ENCODE results near the gene FUT4. TPM values are rescaled to one million over a fixed set of nuclear protein-coding genes. Genes with fewer than 3 reads are reported as not detected.

Gene FUT4
- total RNA-seq, 1 experiment from 2014 or later, result 5.7 TPM

DNA sequence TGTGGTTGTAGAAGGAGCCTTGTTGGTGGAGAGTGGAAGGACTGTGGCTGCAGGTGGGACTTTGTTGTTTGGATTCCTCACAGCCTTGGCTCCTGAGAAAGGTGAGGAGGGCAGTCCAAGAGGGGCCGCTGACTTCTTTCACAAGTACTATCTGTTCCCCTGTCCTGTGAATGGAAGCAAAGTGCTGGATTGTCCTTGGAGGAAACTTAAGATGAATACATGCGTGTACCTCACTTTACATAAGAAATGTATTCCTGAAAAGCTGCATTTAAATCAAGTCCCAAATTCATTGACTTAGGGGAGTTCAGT, 2.4 kb downstream of the FUT4 start:
- Histone ChIP-seq H3K9me3 (ENCODE audit: control insufficient read depth in 1 of 2, insufficient read depth in 1 of 2, low read depth in 1 of 2, low read length in 2 of 2) (no peaks in the 10 kb centered on the region), H4K20me1 (ENCODE audit: insufficient read depth) (no peaks in the 10 kb centered on the region), H3K27ac (ENCODE audit: low read depth, low read length) (no peak overlapping the region), H2AFZ (ENCODE audit: low read depth, low read length, poor library complexity, severe bottlenecking) (no peak overlapping the region), H3K4me3 (replicated peaks in 1 of 2; ENCODE audit: low read depth in 1 of 2, low read length in 2 of 2) (no peak overlapping the region), H3K27me3 (ENCODE audit: insufficient read depth, low read length) (no peaks in the 10 kb centered on the region), H3K36me3 (ENCODE audit: control insufficient read depth in 1 of 2, insufficient read depth in 2 of 2, low read length in 2 of 2) (no peaks in the 10 kb centered on the region), H3K79me2 (ENCODE audit: insufficient read depth, low read length) (peaks cover 9% of the 10 kb centered on the region; the same call in 1 of the 2 replicates), H3K9ac (ENCODE audit: low read length) (no peak overlapping the region), H3K4me2 (ENCODE audit: low read length) (0 out of 2 replicates have a peak overlapping the region, but pooled peaks have one; percentile 71), H3K9me2 (ENCODE audit: insufficient read depth) (no peaks in the 10 kb centered on the region), H3K4me1 (ENCODE audit: control insufficient read depth in 1 of 2, insufficient read depth in 2 of 2, low read length in 2 of 2) (peaks cover 8 to 20% of the 10 kb centered on the region in 2 experiments; a peak in 3 of 4 replicates)
- ChIA-PET RAD21 (ENCODE audit: low non-redundant PET in 1 of 2, low total read pairs in 2 of 2, uncharacterized antibody in 2 of 2, unreplicated experiment in 2 of 2) (no interaction called here), POLR2A (interaction anchor here (0.9 kb wide), 1 partner anchor 9 kb away, joined by 3 read pairs; no protein-coding TSS in a partner anchor), CTCF (no interaction called here)
- DNase-seq (ENCODE audit: low read depth, low spot score), result no peak
- BruUV-seq (replicated peaks), result no TSS peak
- intact Hi-C loops (cut with micrococcal nuclease), result no loop called here
- TF ChIP-seq ZNF274 (IDR thresholded peaks at IDR 0.05; ENCODE audit: low read depth, low read length) (no peak), CBX3 (IDR thresholded peaks at IDR 0.05; ENCODE audit: low read depth) (no peak), ZFX (IDR thresholded peaks at IDR 0.05) (no peak), MAX (IDR thresholded peaks at IDR 0.05) (no peak)
- TF ChIP-seq, protein P1, sequence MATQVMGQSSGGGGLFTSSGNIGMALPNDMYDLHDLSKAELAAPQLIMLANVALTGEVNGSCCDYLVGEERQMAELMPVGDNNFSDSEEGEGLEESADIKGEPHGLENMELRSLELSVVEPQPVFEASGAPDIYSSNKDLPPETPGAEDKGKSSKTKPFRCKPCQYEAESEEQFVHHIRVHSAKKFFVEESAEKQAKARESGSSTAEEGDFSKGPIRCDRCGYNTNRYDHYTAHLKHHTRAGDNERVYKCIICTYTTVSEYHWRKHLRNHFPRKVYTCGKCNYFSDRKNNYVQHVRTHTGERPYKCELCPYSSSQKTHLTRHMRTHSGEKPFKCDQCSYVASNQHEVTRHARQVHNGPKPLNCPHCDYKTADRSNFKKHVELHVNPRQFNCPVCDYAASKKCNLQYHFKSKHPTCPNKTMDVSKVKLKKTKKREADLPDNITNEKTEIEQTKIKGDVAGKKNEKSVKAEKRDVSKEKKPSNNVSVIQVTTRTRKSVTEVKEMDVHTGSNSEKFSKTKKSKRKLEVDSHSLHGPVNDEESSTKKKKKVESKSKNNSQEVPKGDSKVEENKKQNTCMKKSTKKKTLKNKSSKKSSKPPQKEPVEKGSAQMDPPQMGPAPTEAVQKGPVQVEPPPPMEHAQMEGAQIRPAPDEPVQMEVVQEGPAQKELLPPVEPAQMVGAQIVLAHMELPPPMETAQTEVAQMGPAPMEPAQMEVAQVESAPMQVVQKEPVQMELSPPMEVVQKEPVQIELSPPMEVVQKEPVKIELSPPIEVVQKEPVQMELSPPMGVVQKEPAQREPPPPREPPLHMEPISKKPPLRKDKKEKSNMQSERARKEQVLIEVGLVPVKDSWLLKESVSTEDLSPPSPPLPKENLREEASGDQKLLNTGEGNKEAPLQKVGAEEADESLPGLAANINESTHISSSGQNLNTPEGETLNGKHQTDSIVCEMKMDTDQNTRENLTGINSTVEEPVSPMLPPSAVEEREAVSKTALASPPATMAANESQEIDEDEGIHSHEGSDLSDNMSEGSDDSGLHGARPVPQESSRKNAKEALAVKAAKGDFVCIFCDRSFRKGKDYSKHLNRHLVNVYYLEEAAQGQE (IDR thresholded peaks at IDR 0.05; ENCODE audit: low read depth), result no peak
- no peak for ATAC-seq

DNA sequence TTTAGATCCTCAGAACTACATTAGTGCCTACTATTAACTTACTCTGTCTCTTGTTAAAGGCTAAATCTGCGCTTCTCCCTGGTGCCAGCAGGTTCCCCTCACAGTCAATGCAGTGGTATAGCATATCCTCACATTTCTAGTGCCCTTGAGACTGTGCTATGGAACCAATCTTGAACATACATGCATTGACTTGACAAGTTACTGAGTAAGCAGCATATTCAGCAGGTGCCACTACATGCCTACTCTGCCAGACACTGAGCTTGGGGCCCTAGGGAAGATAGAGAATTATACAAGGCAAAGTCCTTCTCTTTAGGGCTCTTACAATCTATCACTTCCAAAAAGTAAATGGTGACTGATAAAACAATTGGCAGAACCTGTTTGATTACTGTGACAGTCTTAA, 3.2 kb downstream of the FUT4 start:
- Histone ChIP-seq H3K27me3 (ENCODE audit: insufficient read depth, low read length) (no peaks in the 10 kb centered on the region), H3K9me2 (ENCODE audit: insufficient read depth) (no peaks in the 10 kb centered on the region), H3K79me2 (ENCODE audit: insufficient read depth, low read length) (peaks cover 9% of the 10 kb centered on the region; the same call in 1 of the 2 replicates), H3K36me3 (ENCODE audit: control insufficient read depth in 1 of 2, insufficient read depth in 2 of 2, low read length in 2 of 2) (no peaks in the 10 kb centered on the region), H3K9ac (ENCODE audit: low read length) (no peak overlapping the region), H4K20me1 (ENCODE audit: insufficient read depth) (no peaks in the 10 kb centered on the region), H3K9me3 (ENCODE audit: control insufficient read depth in 1 of 2, insufficient read depth in 1 of 2, low read depth in 1 of 2, low read length in 2 of 2) (no peaks in the 10 kb centered on the region), H3K4me2 (ENCODE audit: low read length) (no peak overlapping the region), H3K4me1 (ENCODE audit: control insufficient read depth in 1 of 2, insufficient read depth in 2 of 2, low read length in 2 of 2) (peaks cover 8 to 20% of the 10 kb centered on the region in 2 experiments; a peak in 3 of 4 replicates), H3K27ac (ENCODE audit: low read depth, low read length) (no peak overlapping the region), H3K4me3 (replicated peaks in 1 of 2; ENCODE audit: low read depth in 1 of 2, low read length in 2 of 2) (no peak overlapping the region), H2AFZ (ENCODE audit: low read depth, low read length, poor library complexity, severe bottlenecking) (no peak overlapping the region)
- ChIA-PET RAD21 (ENCODE audit: low non-redundant PET in 1 of 2, low total read pairs in 2 of 2, uncharacterized antibody in 2 of 2, unreplicated experiment in 2 of 2) (no interaction called here), POLR2A (no interaction called here), CTCF (no interaction called here)
- BruUV-seq (replicated peaks), result no TSS peak
- intact Hi-C loops (cut with micrococcal nuclease), result no loop called here
- DNase-seq (ENCODE audit: low read depth, low spot score) (no peak), ATAC-seq (no peak)
- TF ChIP-seq RAD21 (IDR thresholded peaks at IDR 0.05; ENCODE audit: low read depth), result no peak
- TF ChIP-seq ATF3 (IDR thresholded peaks at IDR 0.05), result no peak
- no peak for TF ChIP-seq POLR2AphosphoS5 (IDR thresholded peaks at IDR 0.05; ENCODE audit: low read depth, low read length)
- no peak for TF ChIP-seq CEBPB (IDR thresholded peaks at IDR 0.05; ENCODE audit: low read depth)
- no peak for TF ChIP-seq EGR1 (IDR thresholded peaks at IDR 0.05; ENCODE audit: low read depth)
- no peak for TF ChIP-seq JUND (IDR thresholded peaks at IDR 0.05)
- TF ChIP-seq FOSL1 (IDR thresholded peaks at IDR 0.05; ENCODE audit: low read depth), result no peak
- no peak for TF ChIP-seq CBX3 (IDR thresholded peaks at IDR 0.05; ENCODE audit: low read depth)
- TF ChIP-seq, protein P2, sequence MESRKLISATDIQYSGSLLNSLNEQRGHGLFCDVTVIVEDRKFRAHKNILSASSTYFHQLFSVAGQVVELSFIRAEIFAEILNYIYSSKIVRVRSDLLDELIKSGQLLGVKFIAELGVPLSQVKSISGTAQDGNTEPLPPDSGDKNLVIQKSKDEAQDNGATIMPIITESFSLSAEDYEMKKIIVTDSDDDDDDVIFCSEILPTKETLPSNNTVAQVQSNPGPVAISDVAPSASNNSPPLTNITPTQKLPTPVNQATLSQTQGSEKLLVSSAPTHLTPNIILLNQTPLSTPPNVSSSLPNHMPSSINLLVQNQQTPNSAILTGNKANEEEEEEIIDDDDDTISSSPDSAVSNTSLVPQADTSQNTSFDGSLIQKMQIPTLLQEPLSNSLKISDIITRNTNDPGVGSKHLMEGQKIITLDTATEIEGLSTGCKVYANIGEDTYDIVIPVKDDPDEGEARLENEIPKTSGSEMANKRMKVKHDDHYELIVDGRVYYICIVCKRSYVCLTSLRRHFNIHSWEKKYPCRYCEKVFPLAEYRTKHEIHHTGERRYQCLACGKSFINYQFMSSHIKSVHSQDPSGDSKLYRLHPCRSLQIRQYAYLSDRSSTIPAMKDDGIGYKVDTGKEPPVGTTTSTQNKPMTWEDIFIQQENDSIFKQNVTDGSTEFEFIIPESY (IDR thresholded peaks at IDR 0.05; ENCODE audit: extremely low read depth, insufficient replicate concordance, low read length), result no peak
- TF ChIP-seq SRF (IDR thresholded peaks at IDR 0.05; ENCODE audit: low read depth), result no peak
- no peak for TF ChIP-seq POLR2A (IDR thresholded peaks at IDR 0.05; ENCODE audit: borderline replicate concordance, extremely low read depth, insufficient read depth, insufficient read length)
- no peak for TF ChIP-seq ZNF274 (IDR thresholded peaks at IDR 0.05; ENCODE audit: low read depth, low read length)
- TF ChIP-seq SIN3A (IDR thresholded peaks at IDR 0.05; ENCODE audit: low read depth), result no peak
